GM18505 (cell line): ENCODE measurements around the gene PRKN.

Experiments
- ATAC-seq: cut with Tn5 transposase; IDR thresholded peaks from one replicate; pipeline ENCODE4 v1.9.1; 2021; ENCODE audit not compliant: unreplicated experiment
- POLR2A ChIP-seq: IDR thresholded peaks from 4 replicates; pipeline ENCODE4 v1.6.1; 2011; ENCODE audit warnings: borderline replicate concordance; ENCODE audit not compliant: insufficient read depth, insufficient read length; ENCODE audit errors: extremely low read depth

Gene PRKN

GRCh38 chr6:162627362-162627761 lies 100.2 kb downstream of the PRKN start:
- no peak for ATAC-seq
- TF ChIP-seq POLR2A, result no peak

- no peak for TF ChIP-seq POLR2A
- ATAC-seq, result no peak
These were observed 100.7 kb downstream of the PRKN start for GRCh38 chr6:162626869-162627268.

- TF ChIP-seq POLR2A, result no peak
- ATAC-seq, result no peak
These were observed 101.6 kb downstream of the PRKN start for GRCh38 chr6:162625846-162626540.

- no peak for ATAC-seq
- no peak for TF ChIP-seq POLR2A
These were observed 105.0 kb downstream of the PRKN start for GRCh38 chr6:162622572-162622971.

GRCh38 chr6:162621246-162621645 lies 106.3 kb downstream of the PRKN start:
- ATAC-seq, result no peak
- no peak for TF ChIP-seq POLR2A

- no peak for TF ChIP-seq POLR2A
- ATAC-seq, result no peak
These were observed 107.5 kb downstream of the PRKN start for GRCh38 chr6:162620073-162620472.

- no peak for TF ChIP-seq POLR2A
- no peak for ATAC-seq
These were observed 109.0 kb downstream of the PRKN start for GRCh38 chr6:162618448-162619002.

- no peak for ATAC-seq
- TF ChIP-seq POLR2A, result no peak
These were observed 112.4 kb downstream of the PRKN start for GRCh38 chr6:162615016-162615705.

- no peak for TF ChIP-seq POLR2A
- ATAC-seq, result no peak
These were observed 114.3 kb downstream of the PRKN start for GRCh38 chr6:162613310-162613709.

- no peak for TF ChIP-seq POLR2A
- ATAC-seq, result no peak
These were observed 115.0 kb downstream of the PRKN start for GRCh38 chr6:162612613-162613012.

- ATAC-seq, result no peak
- TF ChIP-seq POLR2A, result no peak
These were observed 117.2 kb downstream of the PRKN start for GRCh38 chr6:162610351-162610750.

GRCh38 chr6:162605881-162606280 lies 121.7 kb downstream of the PRKN start:
- ATAC-seq, result no peak

GRCh38 chr6:162603231-162604015 lies 124.1 kb downstream of the PRKN start:
- ATAC-seq, result no peak
- no peak for TF ChIP-seq POLR2A

More at GRCh38 chr6:162605881-162606280, 121.7 kb downstream of the PRKN start:
- no peak for TF ChIP-seq POLR2A
